ENCODE data around the gene FKBP5. TPM values are rescaled to one million over a fixed set of nuclear protein-coding genes. Genes with fewer than 3 reads are reported as not detected.

Gene FKBP5
- total and polyA plus RNA-seq, 10 donors = 23.8 to 368 (median 148) TPM

- DNase-seq = no peak
- TF ChIP-seq POLR2AphosphoS5 (IDR thresholded peaks at IDR 0.05) = no peak
- TF ChIP-seq POLR2A (IDR thresholded peaks at IDR 0.05) = no peak
- no peak for TF ChIP-seq CTCF (IDR thresholded peaks at IDR 0.05 in 8 of 11, conservative IDR thresholded peaks at IDR 0.05 in 3 of 11)
- Histone ChIP-seq H3K4me3 (no peak overlapping the region), H3K9me3 (no peaks in the 10 kb centered on the region), H3K4me1 (no peaks in the 10 kb centered on the region), H3K27ac (no peak overlapping the region), H3K27me3 (replicated peaks in 1 of 7) (peaks cover 0 to 21% (median 0%) of the 10 kb centered on the region in 7 donors), H3K36me3 (peaks cover 0 to 24% (median 0%) of the 10 kb centered on the region in 6 donors)
- intact Hi-C loops (cut with DNase I; ENCODE audit: low total_unique reads) = no loop called here
- WGBS, 5 donors = 79 to 90% (median 82%) methylated on average over 8 of the region's 8 CpGs
Observed at GRCh38 chr6:35566794-35567193, 121.9 kb downstream of the FKBP5 start.

DNA sequence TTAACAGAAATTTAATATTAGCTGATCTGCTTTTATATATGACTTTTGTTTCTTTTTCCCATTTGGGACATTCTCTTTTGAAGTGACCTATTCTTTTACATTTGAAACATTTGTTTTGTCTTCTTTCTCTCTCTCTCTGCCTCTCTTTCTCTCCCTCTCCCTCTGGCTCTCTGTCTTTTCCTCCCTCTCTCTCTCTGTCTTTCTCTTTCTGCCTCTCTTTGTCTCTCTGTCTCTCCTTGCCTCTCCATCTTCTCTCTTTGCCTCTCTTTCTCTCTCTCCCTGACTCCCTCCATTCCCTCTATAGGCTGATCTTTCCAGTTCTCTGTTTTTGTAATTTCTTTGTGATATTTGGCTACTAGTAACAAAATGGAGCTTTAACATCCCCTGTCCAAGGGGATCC is 124.0 kb downstream of the FKBP5 start:
- Histone ChIP-seq H3K4me3 (no peak overlapping the region), H3K4me1 (no peaks in the 10 kb centered on the region), H3K9me3 (no peaks in the 10 kb centered on the region), H3K36me3 (peaks cover 0 to 3% (median 0%) of the 10 kb centered on the region in 6 donors), H3K27ac (no peak overlapping the region), H3K27me3 (replicated peaks in 1 of 7) (peaks cover 0 to 21% (median 0%) of the 10 kb centered on the region in 7 donors)
- TF ChIP-seq POLR2AphosphoS5 (IDR thresholded peaks at IDR 0.05) = no peak
- no peak for TF ChIP-seq POLR2A (IDR thresholded peaks at IDR 0.05)
- TF ChIP-seq CTCF (IDR thresholded peaks at IDR 0.05 in 8 of 11, conservative IDR thresholded peaks at IDR 0.05 in 3 of 11) = no peak
- DNase-seq = no peak
- intact Hi-C loops (cut with DNase I; ENCODE audit: low total_unique reads) = no loop called here

GRCh38 chr6:35562060-35562459 is 126.7 kb downstream of the FKBP5 start:
- WGBS, 5 donors = 52 to 70% (median 67%) methylated on average over 11 of the region's 11 CpGs
- H3K4me3 ChIP-seq = no peak overlapping the region

GRCh38 chr6:35561113-35561512 is 127.6 kb downstream of the FKBP5 start:
- Histone ChIP-seq H3K27me3 (replicated peaks in 1 of 7) (peaks cover 0 to 13% (median 0%) of the 10 kb centered on the region in 7 donors), H3K36me3 (no peaks in the 10 kb centered on the region), H3K27ac (no peak overlapping the region), H3K9me3 (no peaks in the 10 kb centered on the region), H3K4me3 (no peak overlapping the region), H3K4me1 (no peaks in the 10 kb centered on the region)
- TF ChIP-seq CTCF (IDR thresholded peaks at IDR 0.05 in 8 of 11, conservative IDR thresholded peaks at IDR 0.05 in 3 of 11) (no peak), POLR2AphosphoS5 (IDR thresholded peaks at IDR 0.05) (no peak), POLR2A (IDR thresholded peaks at IDR 0.05) (no peak)
- 67 to 85% (median 72%) methylated on average over 5 of the region's 5 CpGs for WGBS, 5 donors
- intact Hi-C loops (cut with DNase I; ENCODE audit: low total_unique reads) = no loop called here
- no peak for DNase-seq

More at GRCh38 chr6:35562060-35562459, 126.7 kb downstream of the FKBP5 start:
- Histone ChIP-seq H3K4me1 (no peaks in the 10 kb centered on the region), H3K9me3 (no peaks in the 10 kb centered on the region), H3K36me3 (no peaks in the 10 kb centered on the region), H3K27me3 (replicated peaks in 1 of 7) (peaks cover 0 to 21% (median 0%) of the 10 kb centered on the region in 7 donors), H3K27ac (no peak overlapping the region)
- TF ChIP-seq POLR2AphosphoS5 (IDR thresholded peaks at IDR 0.05) = no peak
- no peak for TF ChIP-seq CTCF (IDR thresholded peaks at IDR 0.05 in 8 of 11, conservative IDR thresholded peaks at IDR 0.05 in 3 of 11)
- no peak for TF ChIP-seq POLR2A (IDR thresholded peaks at IDR 0.05)
- no peak for DNase-seq
- intact Hi-C loops (cut with DNase I; ENCODE audit: low total_unique reads) = no loop called here

Measured in spleen (tissue), 11 donors.